GM10248 (cell line): ENCODE results near the gene OCIAD1.

Source experiments
- CTCF ChIA-PET: fragments of 300-600 bp; sonication (Branson Sonifier 250); formaldehyde crosslinking; extraction: SDS; loops from one replicate; lab custom pipeline; 2021; ENCODE audit warnings: antibody characterized with exemption; lab: Yijun Ruan, JAX
- POLR2A ChIA-PET: fragments of 350-650 bp; sonication (Branson Sonifier 250); formaldehyde crosslinking; extraction: SDS; loops from one replicate; lab custom pipeline; 2020; ENCODE audit warnings: antibody characterized with exemption; lab: Yijun Ruan, JAX
- DNase-seq: peaks from one replicate; pipeline ENCODE4 v3.0.0; 2012; ENCODE audit errors: extremely low spot score
- CTCF ChIP-seq: IDR thresholded peaks from 2 replicates; pipeline ENCODE4 v1.5.1; 2012; ENCODE audit warnings: mild to moderate bottlenecking, low read depth; ENCODE audit errors: extremely low read depth, missing control alignments, control extremely low read depth

The OCIAD1 gene

GRCh38 chr4:48907706-48908477, 77.0 kb downstream of the OCIAD1 start:
- ChIA-PET POLR2A (no interaction called here), CTCF (interaction anchor here (1.3 to 2.2 kb wide), 3 partner anchors 15 to 329 kb away, joined by 3 to 7 read pairs (median 4); no protein-coding TSS in a partner anchor)
- TF ChIP-seq CTCF, result no peak
- DNase-seq, result no peak

- POLR2A ChIA-PET, result no interaction called here
- CTCF ChIA-PET, result no interaction called here
Measured at GRCh38 chr4:48908687-48909086, 77.8 kb downstream of the OCIAD1 start.

GRCh38 chr4:48909697-48910096, 78.8 kb downstream of the OCIAD1 start:
- ChIA-PET CTCF (interaction anchor here (1.6 kb wide), 1 partner anchor 331 kb away, joined by 5 read pairs; no protein-coding TSS in a partner anchor), POLR2A (no interaction called here)
- TF ChIP-seq CTCF, result no peak
- no peak for DNase-seq

More at GRCh38 chr4:48908687-48909086, 77.8 kb downstream of the OCIAD1 start:
- TF ChIP-seq CTCF, result no peak
- DNase-seq, result no peak

GRCh38 chr4:48910511-48910910, 79.6 kb downstream of the OCIAD1 start:
- DNase-seq, result no peak
- ChIA-PET POLR2A (no interaction called here), CTCF (interaction anchor here (1.6 to 1.9 kb wide), 2 partner anchors 14 to 332 kb away, joined by 4 to 5 read pairs; no protein-coding TSS in a partner anchor)
- no peak for TF ChIP-seq CTCF
